ENCODE measurements around the gene ANXA2R.
"Not testable (repeated sequence)": the region's sequence is repeated elsewhere in the genome, so short reads cannot be mapped to it uniquely, and the experiment has no call there.

ANXA2R gene

GRCh38 chr5:43033841-43034590, 6.1 kb downstream of the ANXA2R start:
- no peak for TF ChIP-seq ZNF274 (IDR thresholded peaks at IDR 0.05; ENCODE audit: low read depth, low read length)
- no peak overlapping the region for H3K4me3 ChIP-seq (ENCODE audit: low read length)

GRCh38 chr5:43027054-43027785, 12.9 kb downstream of the ANXA2R start:
- TF ChIP-seq ZNF274 (IDR thresholded peaks at IDR 0.05; ENCODE audit: low read depth, low read length) = no peak
- no peak overlapping the region for H3K4me3 ChIP-seq (ENCODE audit: low read length)

GRCh38 chr5:43025184-43025950, 14.8 kb downstream of the ANXA2R start:
- H3K4me3 ChIP-seq (ENCODE audit: low read length) = not testable (repeated sequence)

GRCh38 chr5:43024217-43024616, 15.9 kb downstream of the ANXA2R start:
- no peak overlapping the region for H3K4me3 ChIP-seq (ENCODE audit: low read length)
- no peak for TF ChIP-seq ZNF274 (IDR thresholded peaks at IDR 0.05; ENCODE audit: low read depth, low read length)

GRCh38 chr5:43021151-43021550, 19.0 kb downstream of the ANXA2R start:
- TF ChIP-seq ZNF274 (IDR thresholded peaks at IDR 0.05; ENCODE audit: low read depth, low read length) = no peak
- H3K4me3 ChIP-seq (ENCODE audit: low read length) = no peak overlapping the region

GRCh38 chr5:43020399-43020746, 19.7 kb downstream of the ANXA2R start:
- peak overlapping the region; percentile 68 for H3K4me3 ChIP-seq (ENCODE audit: low read length)
- no peak for TF ChIP-seq ZNF274 (IDR thresholded peaks at IDR 0.05; ENCODE audit: low read depth, low read length)

GRCh38 chr5:43019614-43020398, 20.3 kb downstream of the ANXA2R start:
- peak overlapping the region; percentile 68 for H3K4me3 ChIP-seq (ENCODE audit: low read length)
- no peak for TF ChIP-seq ZNF274 (IDR thresholded peaks at IDR 0.05; ENCODE audit: low read depth, low read length)

GRCh38 chr5:43019291-43019613, 20.9 kb downstream of the ANXA2R start:
- TF ChIP-seq ZNF274 (IDR thresholded peaks at IDR 0.05; ENCODE audit: low read depth, low read length) = no peak
- peak overlapping the region; percentile 68 for H3K4me3 ChIP-seq (ENCODE audit: low read length)

GRCh38 chr5:43017428-43017815, 22.7 kb downstream of the ANXA2R start:
- H3K4me3 ChIP-seq (ENCODE audit: low read length) = peak overlapping the region; percentile 68
- TF ChIP-seq ZNF274 (IDR thresholded peaks at IDR 0.05; ENCODE audit: low read depth, low read length) = no peak

GRCh38 chr5:43016217-43016779, 23.8 kb downstream of the ANXA2R start:
- peak overlapping the region; percentile 68 for H3K4me3 ChIP-seq (ENCODE audit: low read length)
- no peak for TF ChIP-seq ZNF274 (IDR thresholded peaks at IDR 0.05; ENCODE audit: low read depth, low read length)

- TF ChIP-seq ZNF274 (IDR thresholded peaks at IDR 0.05; ENCODE audit: low read depth, low read length) = no peak
These were observed 25.6 kb downstream of the ANXA2R start for GRCh38 chr5:43014522-43014921.

GRCh38 chr5:43010935-43011315, 29.2 kb downstream of the ANXA2R start:
- H3K4me3 ChIP-seq (ENCODE audit: low read length) = peak overlapping the region; percentile 28; the same call in 1 of the 2 replicates

More at GRCh38 chr5:43014522-43014921, 25.6 kb downstream of the ANXA2R start:
- H3K4me3 ChIP-seq (ENCODE audit: low read length) = no peak overlapping the region

GRCh38 chr5:43008363-43009153, 31.6 kb downstream of the ANXA2R start:
- no peak for TF ChIP-seq ZNF274 (IDR thresholded peaks at IDR 0.05; ENCODE audit: low read depth, low read length)
- peak overlapping the region; percentile 69 for H3K4me3 ChIP-seq (ENCODE audit: low read length)

More at GRCh38 chr5:43010935-43011315, 29.2 kb downstream of the ANXA2R start:
- no peak for TF ChIP-seq ZNF274 (IDR thresholded peaks at IDR 0.05; ENCODE audit: low read depth, low read length)
